Measurements from ENCODE around the gene PCCB. TPM values are rescaled to one million over a fixed set of nuclear protein-coding genes. Genes with fewer than 3 reads are reported as not detected.

Gene PCCB
- total and polyA plus RNA-seq, 2 of the 8 experiments (the other 6 are each of a cell fraction or from before 2014, with no cell fraction given) = 56.7 to 84.4 TPM

- Histone ChIP-seq H4K20me1 (replicated peaks in 1 of 2; ENCODE audit: control insufficient read depth in 1 of 2, insufficient read depth in 2 of 2, low read length in 2 of 2) (no peaks in the 10 kb centered on the region), H3K4me2 (ENCODE audit: insufficient read depth in 1 of 2, low read depth in 2 of 2, low read length in 2 of 2) (no peak overlapping the region), H3K14ac (ENCODE audit: insufficient read length) (no peak overlapping the region), H3K4me1 (replicated peaks in 1 of 4; ENCODE audit: control insufficient read depth in 3 of 4, insufficient read depth in 4 of 4, low read length in 3 of 4) (no peaks in the 10 kb centered on the region), H2AK5ac (ENCODE audit: low read depth, low read length) (no peak overlapping the region), H3K4me3 (ENCODE audit: extremely low read depth in 1 of 4, insufficient read depth in 2 of 4, low read depth in 3 of 4, low read length in 4 of 4) (no peak overlapping the region), H4K5ac (ENCODE audit: insufficient read length, low read depth, low read length) (no peak overlapping the region), H2BK12ac (ENCODE audit: low read depth, low read length) (no peak overlapping the region), H2AFZ (ENCODE audit: low read length) (no peak overlapping the region), H2BK20ac (ENCODE audit: low read length) (no peak overlapping the region), H2BK5ac (ENCODE audit: low read depth, low read length) (no peak overlapping the region), H3K79me2 (ENCODE audit: control insufficient read depth in 1 of 2, insufficient read depth in 2 of 2, low read length in 2 of 2) (no peaks in the 10 kb centered on the region), H3K9ac (replicated peaks in 1 of 4; ENCODE audit: extremely low read depth in 1 of 4, low read depth in 3 of 4, low read length in 3 of 4) (no peak overlapping the region), H3K36me3 (ENCODE audit: control insufficient read depth in 2 of 4, insufficient read depth in 4 of 4, low read length in 3 of 4) (peaks cover 0 to 21% (median 5%) of the 10 kb centered on the region in 4 experiments; a peak in 3 of 8 replicates), H3K27ac (ENCODE audit: low read depth, low read length) (no peak overlapping the region), H3K79me1 (ENCODE audit: low read depth, low read length) (no peaks in the 10 kb centered on the region), H3K18ac (ENCODE audit: extremely low read depth, low read length) (no peak overlapping the region), H3K23me2 (ENCODE audit: low read depth, low read length) (no peaks in the 10 kb centered on the region), H3K4ac (replicated peaks; ENCODE audit: insufficient read length, low read depth, low read length) (no peak overlapping the region), H3K56ac (replicated peaks; ENCODE audit: insufficient read length, low read depth, low read length) (no peak overlapping the region), H2BK120ac (replicated peaks; ENCODE audit: low read depth, low read length) (no peak overlapping the region), H3K27me3 (replicated peaks in 1 of 4; ENCODE audit: control insufficient read depth in 3 of 4, extremely low read depth in 1 of 4, insufficient read depth in 3 of 4, low read length in 3 of 4) (no peaks in the 10 kb centered on the region), H4K8ac (ENCODE audit: extremely low read depth, insufficient read depth, low read length) (no peak overlapping the region), H3K9me3 (ENCODE audit: insufficient read depth in 2 of 2, low read depth in 1 of 2, low read length in 1 of 2) (no peaks in the 10 kb centered on the region), H3K23ac (ENCODE audit: insufficient read length) (no peak overlapping the region), H4K91ac (replicated peaks; ENCODE audit: insufficient read length, low read length) (no peak overlapping the region), H2BK15ac (ENCODE audit: low read length) (no peak overlapping the region)
- 88% methylated on average over 4 of the region's 4 CpGs; no CpG with 5 or more reads in 1 of the 2 experiments for WGBS, 2 experiments (ENCODE audit: extremely low coverage in 1 of 2, insufficient coverage in 1 of 2, insufficient read length in 1 of 2, insufficient replicate concordance in 2 of 2, low coverage in 1 of 2, low lambda C conversion rate in 2 of 2, missing lambda C conversion rate in 1 of 2)
- ChIA-PET POLR2A (ENCODE audit: partially characterized antibody) (no interaction called here), CTCF (ENCODE audit: partially characterized antibody) (interaction anchor here (0.6 to 3.4 kb wide), 6 partner anchors 13 to 1801 kb away, joined by 3 to 17 read pairs (median 5); no protein-coding TSS in a partner anchor)
- FAIRE-seq (no peak), DNase-seq (ENCODE audit: low read depth in 1 of 2, low spot score in 2 of 2) (no peak)
- no peak for TF ChIP-seq CTCF (IDR thresholded peaks at IDR 0.05; ENCODE audit: control extremely low read depth in 1 of 3, insufficient read depth in 1 of 3, low read depth in 1 of 3, low read length in 3 of 3)
- no peak for TF ChIP-seq MAFK (IDR thresholded peaks at IDR 0.05; ENCODE audit: low read depth, low read length)
- TF ChIP-seq RXRA (IDR thresholded peaks at IDR 0.05; ENCODE audit: insufficient read depth, low read depth, low read length) = no peak
- no peak for TF ChIP-seq PHF8 (conservative IDR thresholded peaks at IDR 0.05; ENCODE audit: low read depth, low read length)
- no peak for TF ChIP-seq TCF12 (IDR thresholded peaks at IDR 0.05; ENCODE audit: low read depth, low read length)
- no peak for TF ChIP-seq SIN3A (conservative IDR thresholded peaks at IDR 0.05 in 1 of 2, IDR thresholded peaks at IDR 0.05 in 1 of 2; ENCODE audit: low read depth in 1 of 2, low read length in 2 of 2)
- no peak for TF ChIP-seq SP1 (IDR thresholded peaks at IDR 0.05; ENCODE audit: low read depth, low read length)
- TF ChIP-seq TEAD4 (IDR thresholded peaks at IDR 0.05; ENCODE audit: low read depth, low read length) = no peak
- TF ChIP-seq, protein P1, sequence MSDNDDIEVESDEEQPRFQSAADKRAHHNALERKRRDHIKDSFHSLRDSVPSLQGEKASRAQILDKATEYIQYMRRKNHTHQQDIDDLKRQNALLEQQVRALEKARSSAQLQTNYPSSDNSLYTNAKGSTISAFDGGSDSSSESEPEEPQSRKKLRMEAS (IDR thresholded peaks at IDR 0.05) = no peak
- no peak for TF ChIP-seq KDM1A (IDR thresholded peaks at IDR 0.05; ENCODE audit: borderline replicate concordance, low read length)
Measured at GRCh38 chr3:136336329-136337100, 86.4 kb downstream of the PCCB start.
